Dedifferentiated amniotic fluid mesenchymal stem cell (primary cell): ENCODE results near the gene ZNF423.

Experiments used
- DNase-seq: peaks from one replicate; pipeline ENCODE4 v3.0.0-alpha.2; 2016; ENCODE audit errors: extremely low spot score

The ZNF423 gene

GRCh38 chr16:49554681-49555080 lies 301.2 kb downstream of the ZNF423 start:
- DNase-seq: no peak

GRCh38 chr16:49552313-49552928 lies 303.5 kb downstream of the ZNF423 start:
- no peak for DNase-seq

DNA sequence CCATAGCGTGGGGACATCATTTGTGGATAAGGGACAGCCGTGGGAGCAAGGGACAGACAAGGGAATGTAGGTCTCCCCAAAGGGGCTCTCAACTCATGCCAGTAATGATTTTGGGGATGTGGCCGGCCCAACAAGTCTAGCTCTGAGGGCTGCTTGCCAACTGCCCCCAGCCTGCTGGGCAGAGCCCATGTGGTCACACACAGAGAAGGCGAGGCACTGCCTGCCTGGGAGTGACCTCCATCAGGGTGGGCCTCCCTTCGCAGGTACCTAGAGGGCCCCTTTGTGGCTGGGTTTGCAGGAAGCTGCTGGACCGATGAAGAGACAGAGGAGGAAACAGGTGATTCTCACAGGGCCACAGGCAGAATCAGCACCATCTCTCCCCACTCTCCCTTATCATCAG lies 305.2 kb downstream of the ZNF423 start:
- DNase-seq: no peak

DNA sequence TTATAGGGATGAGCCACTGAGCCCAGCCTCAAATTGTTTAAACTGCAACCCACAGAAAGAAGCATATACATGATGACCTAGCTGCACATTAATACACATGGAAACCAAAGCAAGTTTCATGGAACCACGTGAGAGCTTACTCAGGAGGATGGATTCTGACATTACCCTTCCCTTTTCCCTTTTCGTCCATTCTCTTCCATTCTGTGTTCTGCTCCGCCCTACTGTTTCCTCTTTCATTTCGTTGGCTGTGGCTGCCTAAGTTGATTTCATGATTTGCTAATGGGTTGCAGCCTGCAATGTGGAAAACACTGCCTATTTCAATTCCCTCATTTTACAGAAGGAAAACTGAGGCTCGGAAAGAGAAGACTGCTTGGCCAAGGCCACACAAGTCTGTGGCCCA lies 305.8 kb downstream of the ZNF423 start:
- DNase-seq: no peak

DNA sequence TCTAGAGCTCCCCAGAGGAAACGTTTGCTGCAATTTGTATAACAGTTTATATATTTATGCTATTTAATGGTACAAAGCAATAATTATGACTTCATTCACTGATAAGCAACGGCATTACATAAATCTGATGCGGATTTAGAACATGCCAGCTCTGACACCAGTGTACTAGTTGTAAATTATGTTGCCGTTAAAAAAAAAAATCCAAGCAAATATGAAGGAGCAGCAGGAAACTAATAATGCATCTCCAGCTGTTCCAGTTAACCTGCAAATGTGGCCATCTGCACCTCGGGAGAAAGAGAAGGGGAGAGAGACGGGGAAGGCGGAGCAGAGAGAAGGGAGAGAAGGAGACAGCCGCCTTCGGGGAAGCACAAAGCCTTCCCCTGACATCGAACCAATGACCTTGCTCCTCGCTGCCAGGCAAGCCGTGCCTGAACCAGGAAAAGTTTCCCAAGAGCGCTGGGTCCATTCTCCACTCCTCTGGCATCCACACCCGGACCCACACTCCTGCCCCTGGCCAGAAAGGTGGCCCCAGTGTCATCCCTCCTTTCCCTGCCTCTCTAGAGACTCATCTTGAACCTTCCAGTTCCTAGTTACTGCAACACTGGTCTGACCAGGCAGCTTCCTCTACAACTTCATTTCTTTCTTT lies 307.5 kb downstream of the ZNF423 start:
- DNase-seq: no peak

DNA sequence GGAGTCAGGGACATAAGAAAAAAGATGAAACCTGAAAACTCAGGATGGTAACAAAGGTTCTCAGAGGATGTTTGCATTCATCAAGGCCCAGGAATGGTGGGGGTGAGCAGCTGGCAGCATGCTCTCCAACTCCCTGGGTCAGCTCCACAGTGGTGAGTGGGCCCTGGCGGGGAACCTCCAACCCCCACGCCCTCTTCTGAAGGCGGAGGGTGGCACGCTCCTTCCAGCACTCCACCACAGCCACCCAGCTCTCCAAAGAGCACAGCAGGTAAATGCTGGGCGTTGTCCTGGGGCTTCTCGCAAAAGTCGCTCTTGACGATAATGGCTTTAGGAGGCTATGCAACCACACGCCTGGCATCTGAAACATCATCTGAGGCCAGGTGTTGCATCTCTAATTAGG lies 308.5 kb downstream of the ZNF423 start:
- DNase-seq: no peak

GRCh38 chr16:49546735-49547134 lies 309.2 kb downstream of the ZNF423 start:
- DNase-seq: no peak

GRCh38 chr16:49545741-49546448 lies 310.0 kb downstream of the ZNF423 start:
- DNase-seq: no peak

GRCh38 chr16:49545243-49545642 lies 310.7 kb downstream of the ZNF423 start:
- no peak for DNase-seq

DNA sequence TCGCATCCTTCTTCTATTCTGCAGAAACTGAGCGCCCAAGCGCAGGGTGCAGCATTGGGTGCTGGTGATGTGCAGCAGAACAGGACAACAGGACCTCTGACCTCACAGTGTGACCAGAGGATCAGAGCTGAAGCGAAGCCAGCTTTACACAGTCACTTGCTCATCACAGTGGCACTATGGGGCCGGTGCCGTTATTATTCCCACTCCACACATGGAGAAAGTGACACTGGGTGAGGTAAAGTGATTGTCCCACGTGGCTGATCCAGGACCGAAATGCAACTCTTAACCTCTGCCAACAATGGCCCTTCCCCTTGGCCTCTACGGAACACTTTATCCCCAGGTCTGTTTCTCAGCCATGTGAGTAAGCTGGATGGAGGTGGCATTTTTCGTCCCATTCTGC lies 311.1 kb downstream of the ZNF423 start:
- no peak for DNase-seq

- no peak for DNase-seq
Observed at GRCh38 chr16:49543631-49543946, 312.3 kb downstream of the ZNF423 start.

- DNase-seq: no peak
Observed at GRCh38 chr16:49542946-49543630, 312.8 kb downstream of the ZNF423 start.

- DNase-seq: no peak
Observed at GRCh38 chr16:49542391-49542891, 313.5 kb downstream of the ZNF423 start.

- DNase-seq: no peak
Observed at GRCh38 chr16:49540836-49541235, 315.1 kb downstream of the ZNF423 start.

- DNase-seq: no peak
Observed at GRCh38 chr16:49539758-49540157, 316.2 kb downstream of the ZNF423 start.

GRCh38 chr16:49537924-49538459 lies 317.9 kb downstream of the ZNF423 start:
- DNase-seq: no peak

DNA sequence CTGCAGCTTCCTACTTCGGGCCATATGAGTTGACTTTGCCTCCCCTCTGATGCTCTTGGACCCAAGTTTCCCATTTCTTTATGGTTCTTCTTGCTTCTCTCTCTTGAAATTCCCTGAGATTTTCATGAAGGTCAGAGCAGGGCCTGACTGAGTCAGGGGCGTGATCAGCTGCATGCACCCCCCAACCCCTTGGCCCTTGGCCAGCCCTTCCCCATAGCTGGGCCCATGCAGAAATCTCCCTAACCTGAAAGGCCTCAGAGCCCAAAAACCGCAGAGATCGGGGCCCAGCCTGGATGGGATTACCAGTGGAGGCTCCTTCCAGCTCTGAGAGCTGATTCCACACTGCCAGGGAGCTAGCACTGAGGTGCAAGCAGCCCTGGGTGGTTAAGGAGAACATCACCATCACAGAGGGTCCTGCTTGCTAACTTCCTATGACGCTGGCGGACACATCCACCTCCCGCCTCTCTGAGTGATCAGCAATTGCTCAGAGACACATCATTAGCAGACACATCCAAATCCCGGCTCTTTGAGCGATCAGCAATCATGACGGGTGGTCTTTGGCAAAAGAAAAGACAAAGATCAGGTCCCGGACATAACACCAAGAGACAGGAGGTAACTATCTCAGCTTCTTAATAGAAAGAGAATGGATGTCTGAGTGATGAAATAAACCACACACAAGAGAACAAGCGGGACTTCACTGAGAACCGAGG lies 320.9 kb downstream of the ZNF423 start:
- no peak for DNase-seq

DNA sequence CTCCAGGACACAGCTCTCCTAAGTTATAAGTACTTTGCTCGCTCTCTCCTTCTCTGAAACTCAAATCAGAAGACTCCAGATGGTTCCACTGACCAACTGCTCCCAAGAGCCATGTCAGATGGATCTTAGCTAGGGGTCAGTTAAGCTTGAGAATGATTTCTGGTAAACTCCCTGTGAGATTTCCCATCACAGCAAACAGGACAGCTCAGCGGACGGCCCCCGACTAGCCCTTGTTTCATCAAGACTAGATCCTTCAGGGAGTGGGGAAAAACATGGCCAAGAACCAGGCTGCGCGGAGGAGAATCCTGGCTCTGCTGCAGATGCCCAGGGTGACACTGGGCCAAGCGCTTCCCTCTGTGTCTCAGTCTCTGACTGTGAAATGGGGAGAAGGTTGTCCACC lies 322.5 kb downstream of the ZNF423 start:
- no peak for DNase-seq

DNA sequence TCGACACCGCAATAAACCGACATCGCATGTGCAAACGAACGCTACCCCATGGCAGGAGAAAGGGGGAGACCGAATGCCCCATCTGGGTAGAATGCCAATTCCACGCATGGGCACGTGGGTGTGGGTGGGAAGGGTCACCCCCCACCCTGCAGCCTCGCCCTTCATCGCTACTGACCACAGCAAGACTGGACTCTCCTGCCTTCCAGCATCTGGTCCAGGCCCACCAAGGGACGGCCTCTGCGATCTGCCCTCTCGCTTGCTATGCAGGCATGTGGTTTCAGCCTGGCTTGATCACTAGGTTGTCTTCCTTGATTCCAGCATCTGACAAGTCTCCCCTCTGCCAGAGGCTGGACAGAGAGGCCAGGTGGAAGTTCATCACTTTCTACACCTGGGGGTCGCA lies 323.0 kb downstream of the ZNF423 start:
- DNase-seq: no peak

DNA sequence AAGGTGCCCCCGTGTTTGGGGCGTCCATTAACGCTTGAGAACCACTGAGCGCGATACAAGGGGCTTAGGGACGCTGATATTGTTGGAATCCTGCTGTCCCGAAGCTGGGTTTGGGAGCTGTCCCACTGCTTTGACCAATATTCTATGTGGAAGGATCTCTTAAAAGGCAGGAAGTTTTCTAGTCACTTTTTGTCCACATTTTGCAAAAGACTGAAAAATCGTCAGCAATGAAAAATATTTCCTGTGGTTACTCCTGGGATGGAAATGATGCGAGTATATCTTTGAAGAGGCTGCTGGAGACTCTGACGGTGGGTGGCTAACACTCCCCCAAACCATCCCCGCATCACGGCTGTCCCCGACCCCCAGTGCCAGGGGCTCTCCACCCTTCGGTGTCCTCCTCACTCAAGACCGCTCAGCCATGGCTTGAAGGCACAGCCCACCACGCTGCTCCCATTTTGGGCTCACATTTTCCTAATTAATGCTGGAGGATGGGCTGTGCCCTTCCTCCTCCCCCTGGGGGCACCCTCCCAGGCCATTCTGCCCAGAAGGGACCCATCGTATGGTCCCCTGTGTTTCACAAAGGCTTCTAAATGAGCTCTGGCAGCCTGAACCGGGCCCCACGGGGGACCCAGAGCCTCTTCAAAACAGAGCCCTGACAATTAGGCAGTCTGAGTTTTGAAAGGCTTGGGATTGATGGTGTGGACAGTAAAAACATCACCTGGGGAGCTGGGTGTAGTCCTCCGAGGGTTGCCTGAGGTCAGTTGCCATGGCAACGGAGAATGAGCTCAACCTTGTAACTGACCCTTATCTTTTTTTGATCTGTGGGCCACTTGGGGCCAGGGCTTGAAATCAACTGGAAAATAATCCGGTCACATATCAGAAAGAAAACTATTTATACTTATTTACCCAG lies 323.7 kb downstream of the ZNF423 start:
- no peak for DNase-seq

DNA sequence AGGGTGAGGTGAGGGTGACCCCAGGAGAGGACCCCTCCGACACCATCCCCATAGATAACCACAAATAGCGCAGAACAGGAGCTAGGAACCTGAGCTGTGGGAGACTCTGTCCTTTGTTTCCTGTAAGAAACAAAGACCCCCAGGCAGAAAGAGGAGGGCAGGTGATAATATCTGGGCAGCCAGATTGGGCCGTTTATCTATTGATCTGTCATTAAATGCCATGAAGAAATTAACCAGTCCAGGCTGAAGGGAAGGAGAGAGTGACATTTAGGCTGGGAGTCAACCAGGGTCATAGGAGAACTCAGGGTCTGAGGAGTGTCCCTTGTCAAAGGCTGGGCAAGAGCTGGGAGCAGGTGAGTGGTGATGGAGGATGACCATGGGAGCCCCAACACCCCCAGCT lies 324.5 kb downstream of the ZNF423 start:
- DNase-seq: no peak
